NCI-H82 treated with DMSO at 0.1 percent for 48 hours (cell line): Measurements from ENCODE around the gene CRYBG2.
"Not testable (repeated sequence)": the region's sequence is repeated elsewhere in the genome, so short reads cannot be mapped to it uniquely, and the experiment has no call there.

Experiments
- DNase-seq: peaks from one replicate; lab custom pipeline; 2025; ENCODE audit not compliant: unreplicated experiment; lab: John Stamatoyannopoulos, UW

CRYBG2 gene

GRCh38 chr1:26322042-26322331, 31.9 kb downstream of the CRYBG2 start:
- no peak for DNase-seq

GRCh38 chr1:26321315-26322041, 32.5 kb downstream of the CRYBG2 start:
- peak; percentile 60 for DNase-seq

- DNase-seq: no peak
Observed at GRCh38 chr1:26320896-26321295, 33.0 kb downstream of the CRYBG2 start.

GRCh38 chr1:26318338-26319064, 35.4 kb downstream of the CRYBG2 start:
- no peak for DNase-seq

- no peak for DNase-seq
Observed at GRCh38 chr1:26317612-26318337, 36.2 kb downstream of the CRYBG2 start, which contains the start of gene CD52. CD52 (plus strand) TSS chr1:26317958; CDS start chr1:26318018, 60 bp downstream.

- DNase-seq: no peak
Observed at GRCh38 chr1:26317146-26317545, 36.8 kb downstream of the CRYBG2 start.

GRCh38 chr1:26315874-26316850, 37.8 kb downstream of the CRYBG2 start:
- DNase-seq: no peak

- DNase-seq: no peak
Observed at GRCh38 chr1:26314501-26314900, 39.4 kb downstream of the CRYBG2 start.

- not testable (repeated sequence) for DNase-seq
Observed at GRCh38 chr1:26307966-26308899, 45.7 kb downstream of the CRYBG2 start.

GRCh38 chr1:26307363-26307781, 46.6 kb downstream of the CRYBG2 start:
- DNase-seq: no peak

GRCh38 chr1:26306290-26307229, 47.4 kb downstream of the CRYBG2 start, which contains the start of gene UBXN11:
UBXN11 (minus strand) TSS chr1:26306636; CDS start chr1:26302883, 3,753 bp downstream.
- DNase-seq: peak; percentile 97

GRCh38 chr1:26305667-26306289, 48.2 kb downstream of the CRYBG2 start:
- no peak for DNase-seq

- DNase-seq: no peak
Observed at GRCh38 chr1:26302733-26303405, 51.1 kb downstream of the CRYBG2 start.

GRCh38 chr1:26300578-26301275, 53.2 kb downstream of the CRYBG2 start:
- DNase-seq: no peak

- no peak for DNase-seq
Observed at GRCh38 chr1:26297791-26298124, 56.2 kb downstream of the CRYBG2 start.

- no peak for DNase-seq
Observed at GRCh38 chr1:26297057-26297790, 56.7 kb downstream of the CRYBG2 start.
